OCI-LY1 (cell line): ENCODE results near the gene CLDN5.

ENCODE experiments used
- EZH2 ChIP-seq: fragments of 200-600 bp; sonication (generic), shearing (Covaris generic); IDR thresholded peaks from 2 replicates; pipeline ENCODE4 v1.8.0; 2017; ENCODE audit warnings: borderline replicate concordance, mixed run types, mild to moderate bottlenecking, antibody characterized with exemption, low read length, moderate library complexity, mixed read lengths
- TF ChIP-seq, protein P1 (sequence below): fragments of 200-600 bp; sonication (generic), shearing (Covaris generic); IDR thresholded peaks from 2 replicates; pipeline ENCODE4 v1.5.1; 2017; ENCODE audit warnings: mild to moderate bottlenecking, antibody characterized with exemption, low read length, moderate library complexity, mixed read lengths

DNA sequence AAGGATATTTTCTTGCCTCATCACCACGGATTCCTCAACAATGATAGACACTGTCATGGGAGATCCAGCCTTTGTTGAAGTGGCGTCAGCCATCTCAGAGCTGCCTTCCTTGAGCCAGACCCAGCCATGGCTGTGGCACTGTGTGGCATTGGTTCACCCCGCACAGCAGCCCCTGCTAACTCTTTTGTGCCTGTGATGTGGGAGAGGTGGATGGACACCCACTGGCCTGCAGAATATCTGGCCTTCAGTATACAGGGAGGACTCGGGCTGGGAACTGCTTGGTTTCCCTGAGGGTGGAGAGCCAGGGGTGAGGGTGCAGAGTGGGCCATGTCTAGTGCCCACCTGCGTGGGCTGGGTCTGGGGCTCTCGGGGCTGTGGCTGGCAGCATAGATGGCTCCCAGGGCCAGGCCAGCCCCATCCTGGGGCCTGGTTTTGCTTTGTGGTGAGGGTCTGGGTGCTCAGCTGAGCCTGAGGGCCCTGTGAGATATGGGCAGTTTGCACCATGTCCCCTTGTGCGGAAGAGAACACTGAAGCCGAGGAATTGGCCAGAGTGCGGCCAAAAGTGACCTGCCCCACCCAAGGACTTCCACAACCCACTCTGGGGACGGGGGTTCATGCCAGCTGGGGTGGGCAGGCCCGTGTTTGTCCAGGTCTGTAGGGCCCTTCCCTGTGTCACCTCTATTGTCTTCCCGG lies 6.1 kb downstream of the CLDN5 start:
- TF ChIP-seq EZH2: no peak
- TF ChIP-seq, protein P1, sequence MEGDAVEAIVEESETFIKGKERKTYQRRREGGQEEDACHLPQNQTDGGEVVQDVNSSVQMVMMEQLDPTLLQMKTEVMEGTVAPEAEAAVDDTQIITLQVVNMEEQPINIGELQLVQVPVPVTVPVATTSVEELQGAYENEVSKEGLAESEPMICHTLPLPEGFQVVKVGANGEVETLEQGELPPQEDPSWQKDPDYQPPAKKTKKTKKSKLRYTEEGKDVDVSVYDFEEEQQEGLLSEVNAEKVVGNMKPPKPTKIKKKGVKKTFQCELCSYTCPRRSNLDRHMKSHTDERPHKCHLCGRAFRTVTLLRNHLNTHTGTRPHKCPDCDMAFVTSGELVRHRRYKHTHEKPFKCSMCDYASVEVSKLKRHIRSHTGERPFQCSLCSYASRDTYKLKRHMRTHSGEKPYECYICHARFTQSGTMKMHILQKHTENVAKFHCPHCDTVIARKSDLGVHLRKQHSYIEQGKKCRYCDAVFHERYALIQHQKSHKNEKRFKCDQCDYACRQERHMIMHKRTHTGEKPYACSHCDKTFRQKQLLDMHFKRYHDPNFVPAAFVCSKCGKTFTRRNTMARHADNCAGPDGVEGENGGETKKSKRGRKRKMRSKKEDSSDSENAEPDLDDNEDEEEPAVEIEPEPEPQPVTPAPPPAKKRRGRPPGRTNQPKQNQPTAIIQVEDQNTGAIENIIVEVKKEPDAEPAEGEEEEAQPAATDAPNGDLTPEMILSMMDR: no peak
